Neural progenitor cell (in vitro differentiated cells): ENCODE results near the gene NR1H3.

Experiments used
- EZH2 ChIP-seq: fragments of 200-600 bp; sonication (generic); IDR thresholded peaks from 2 replicates; pipeline ENCODE4 v1.6.1; 2017; ENCODE audit warnings: antibody characterized with exemption, mild to moderate bottlenecking, moderate library complexity
- EZH2phosphoT487 ChIP-seq: fragments of 200-600 bp; sonication (generic); IDR thresholded peaks from 2 replicates; pipeline ENCODE4 v1.6.1; 2017; ENCODE audit warnings: antibody characterized with exemption
- TF ChIP-seq, protein P1 (sequence below): fragments of 200-600 bp; sonication (generic); IDR thresholded peaks from 2 replicates; pipeline ENCODE4 v1.5.1; 2017; ENCODE audit warnings: antibody characterized with exemption, mild to moderate bottlenecking

DNA sequence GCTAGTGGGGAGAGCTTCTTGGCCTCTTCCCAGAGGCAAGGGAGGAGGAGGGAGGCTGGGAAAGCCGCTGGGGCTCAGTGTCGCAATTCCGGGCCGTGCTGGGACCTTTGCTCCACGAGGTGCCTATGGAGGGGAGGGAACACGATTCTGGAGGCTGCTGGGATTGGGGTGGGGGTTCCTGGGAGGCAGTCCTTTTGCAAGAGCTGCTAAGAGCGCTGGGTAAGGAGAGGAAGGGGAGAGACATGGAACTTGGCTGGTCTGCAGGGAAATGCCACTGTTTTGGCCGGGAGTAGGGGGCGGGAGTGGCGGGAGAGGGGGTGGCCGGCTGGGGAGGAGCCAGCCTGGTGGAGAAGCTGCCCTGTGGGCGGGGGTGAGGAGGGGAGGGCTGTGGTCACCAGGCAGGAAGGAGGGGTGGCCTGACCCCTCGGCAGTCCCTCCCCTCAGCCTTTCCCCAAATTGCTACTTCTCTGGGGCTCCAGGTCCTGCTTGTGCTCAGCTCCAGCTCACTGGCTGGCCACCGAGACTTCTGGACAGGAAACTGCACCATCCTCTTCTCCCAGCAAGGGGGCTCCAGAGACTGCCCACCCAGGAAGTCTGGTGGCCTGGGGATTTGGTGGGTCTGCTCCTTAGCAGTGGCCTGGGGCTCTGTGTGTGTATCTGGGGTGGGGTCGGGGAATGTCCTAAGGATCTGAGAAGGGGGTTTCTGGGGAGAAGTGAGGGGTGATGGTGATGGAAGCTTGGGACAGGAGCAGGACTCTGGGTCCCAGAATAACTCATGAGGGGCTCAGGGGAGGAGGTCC lies at the start of gene NR1H3:
- TF ChIP-seq, protein P1, sequence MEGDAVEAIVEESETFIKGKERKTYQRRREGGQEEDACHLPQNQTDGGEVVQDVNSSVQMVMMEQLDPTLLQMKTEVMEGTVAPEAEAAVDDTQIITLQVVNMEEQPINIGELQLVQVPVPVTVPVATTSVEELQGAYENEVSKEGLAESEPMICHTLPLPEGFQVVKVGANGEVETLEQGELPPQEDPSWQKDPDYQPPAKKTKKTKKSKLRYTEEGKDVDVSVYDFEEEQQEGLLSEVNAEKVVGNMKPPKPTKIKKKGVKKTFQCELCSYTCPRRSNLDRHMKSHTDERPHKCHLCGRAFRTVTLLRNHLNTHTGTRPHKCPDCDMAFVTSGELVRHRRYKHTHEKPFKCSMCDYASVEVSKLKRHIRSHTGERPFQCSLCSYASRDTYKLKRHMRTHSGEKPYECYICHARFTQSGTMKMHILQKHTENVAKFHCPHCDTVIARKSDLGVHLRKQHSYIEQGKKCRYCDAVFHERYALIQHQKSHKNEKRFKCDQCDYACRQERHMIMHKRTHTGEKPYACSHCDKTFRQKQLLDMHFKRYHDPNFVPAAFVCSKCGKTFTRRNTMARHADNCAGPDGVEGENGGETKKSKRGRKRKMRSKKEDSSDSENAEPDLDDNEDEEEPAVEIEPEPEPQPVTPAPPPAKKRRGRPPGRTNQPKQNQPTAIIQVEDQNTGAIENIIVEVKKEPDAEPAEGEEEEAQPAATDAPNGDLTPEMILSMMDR = peak; percentile 55
- no peak for TF ChIP-seq EZH2
- TF ChIP-seq EZH2phosphoT487 = no peak
